Heart left ventricle (tissue), 16 donors: ENCODE data around the gene TBC1D4. TPM values are rescaled to one million over a fixed set of nuclear protein-coding genes. Genes with fewer than 3 reads are reported as not detected.
A peak's percentile ranks its signal among the peaks of the same experiment; 100 is the strongest.

ENCODE experiments used
- ATAC-seq, 4 donors: fragments of 200-7000 bp; cut with Tn5 transposase; one replicate each; pipeline ENCODE4 v1.9.1; 2020 to 2022; ENCODE audit warnings: moderate library complexity in 4 of 4, mild to moderate bottlenecking in 3 of 4, moderate number of reproducible peaks in 1 of 4
- DNase-seq, 5 donors: peaks; one replicate each; pipeline ENCODE4 v3.0.0-alpha.2; 2020
- H3K27ac ChIP-seq, 12 donors: fragments of 200-600 bp; sonication (generic) in 4 of 12; one replicate each; pipeline versions ENCODE4 v1.5.0 to v1.8.0; 2016 to 2022; ENCODE audit warnings: mild to moderate bottlenecking in 2 of 12
- H3K27me3 ChIP-seq, 9 donors: fragments of 200-600 bp; sonication (generic) in 2 of 9; one replicate each; pipeline versions ENCODE4 v1.5.1 to v1.8.0; 2016 to 2022; ENCODE audit warnings: mild to moderate bottlenecking in 3 of 9
- H3K36me3 ChIP-seq, 9 donors: fragments of 200-600 bp; sonication (generic) in 2 of 9; one replicate each; pipeline versions ENCODE4 v1.5.0 to v1.8.0; 2018 to 2022; ENCODE audit warnings: mild to moderate bottlenecking in 2 of 9
- H3K4me1 ChIP-seq, 12 donors: fragments of 200-600 bp; sonication (generic) in 4 of 12; one replicate each; pipeline versions ENCODE4 v1.5.0 to v1.8.0; 2016 to 2022; ENCODE audit warnings: mild to moderate bottlenecking in 3 of 12
- H3K4me3 ChIP-seq, 12 donors: fragments of 200-600 bp; sonication (generic) in 4 of 12; one replicate each; pipeline versions ENCODE4 v1.5.0 to v1.8.0; 2017 to 2022; ENCODE audit warnings: mild to moderate bottlenecking in 9 of 12, moderate library complexity in 4 of 12
- H3K9me3 ChIP-seq, 12 donors: fragments of 200-600 bp; sonication (generic) in 4 of 12; one replicate each; pipeline versions ENCODE4 v1.5.0 to v1.8.0; 2016 to 2022; ENCODE audit warnings: mild to moderate bottlenecking in 1 of 12
- CTCF ChIP-seq, 12 donors: fragments of 200-600 bp; sonication (generic) in 4 of 12; IDR thresholded peaks; one replicate each; pipeline versions ENCODE4 v1.5.0 to v1.8.0; 2018 to 2022; ENCODE audit warnings: antibody characterized with exemption in 12 of 12, mild to moderate bottlenecking in 5 of 12
- POLR2A ChIP-seq, 2 donors: fragments of 450-650 bp; IDR thresholded peaks; one replicate each; pipeline ENCODE4 v1.6.1; 2017; ENCODE audit warnings: antibody characterized with exemption in 2 of 2, mild to moderate bottlenecking in 2 of 2, moderate library complexity in 2 of 2
- WGBS, 4 donors: extraction: QIAGEN DNeasy Blood & Tissue Kit in 2 of 4; methylation state at CpG; one replicate each; pipeline versions ENCODE4 v1.1.5 to v1.1.7; 2013 to 2018; 5-methylcytosine and 5-hydroxymethylcytosine counted together
- intact Hi-C, 10 donors: fragments of 100-400 bp; cut with DNase I; formaldehyde crosslinking; loops; one replicate each; pipeline versions ENCODE4 v1.11.1 to v1.14.2; 2022
- polyA plus RNA-seq, 2 donors: library from polyadenylated mRNA; stranded (reverse); fragments of 200-250 nt; gene quantifications; one replicate each; pipeline ENCODE4 v1.2.3, GENCODE V29; 2013
- total RNA-seq, 9 donors: library from RNA; depleted of rRNA in 2 of 9; stranded (reverse); fragments of >200 nt in 2 of 9; fragmentation: NEBNext Ultra II Directional in 3 of 9; extraction: Animal tissue kit (Norgen Biotek cat#: 25700) in 3 of 9; gene quantifications; one replicate each; pipeline versions ENCODE4 v1.1.0 to v1.2.4, GENCODE V29; 2016 to 2023
- donor health status: ischemic (EF 13 %, LVEDD 7.1; RV severe dilation, severe dysfunction).
- donor health status: healthy with polysubstance abuse.
- donor health status: DM: no; HTN: yes; CAD: no.
- donor health status: DM: no; HTN: no; CAD: no.
- donor health status: ischemic (EF 25% LVEDD 6.9; RV normal size, moderate dysfunction).
- donor health status: ischemic (EF 25% LVEDD 5.7; RV mildly dilated, moderate dysfunction).
- donor health status: healthy.
- donor health status: DM: yes; HTN: yes; CAD: no.
- donor health status: ischemic (EF 35%, LVEDD 5.7; RV mildly dilated, moderate dysfunction).
- donor health status: nonischemic (EF 11% LVEDD 7.7; RV severe dilation, severe dysfunction).
- donor health status: DM: yes; HTN: yes; CAD: no.
- donor health status: PGD.
- donor health status: ischemic (EF 29% LVEDD 5.4; RV normal size, mild dysfunction).
- donor health status: nonischemic (EF 23%, LVEDD 6.1; RV moderate dilation, normal function).

The TBC1D4 gene
- total and polyA plus RNA-seq, 11 donors = 26.8 to 158 (median 81.6) TPM

GRCh38 chr13:75363371-75363770, 118.6 kb downstream of the TBC1D4 start:
- Histone ChIP-seq H3K4me1 (peaks cover 0 to 50% (median 30%) of the 10 kb centered on the region in 12 donors), H3K27me3 (no peaks in the 10 kb centered on the region), H3K27ac (peak overlapping the region in 3 of 12 donors; percentile 15 to 80 (median 24)), H3K4me3 (no peak overlapping the region), H3K9me3 (no peaks in the 10 kb centered on the region), H3K36me3 (peaks cover 0 to 6% (median 0%) of the 10 kb centered on the region in 9 donors)
- intact Hi-C loops = loop anchor here in 1 of 10 donors (10.0 kb wide), 1 partner anchor 171 kb away; the partner anchor contains the start of gene COMMD6
- ATAC-seq (no peak), DNase-seq (no peak)
- WGBS, 4 donors = 79 to 89% (median 85%) methylated on average over 3 of the region's 3 CpGs
- TF ChIP-seq CTCF (IDR thresholded peaks at IDR 0.05) (no peak), POLR2A (IDR thresholded peaks at IDR 0.05) (no peak)

DNA sequence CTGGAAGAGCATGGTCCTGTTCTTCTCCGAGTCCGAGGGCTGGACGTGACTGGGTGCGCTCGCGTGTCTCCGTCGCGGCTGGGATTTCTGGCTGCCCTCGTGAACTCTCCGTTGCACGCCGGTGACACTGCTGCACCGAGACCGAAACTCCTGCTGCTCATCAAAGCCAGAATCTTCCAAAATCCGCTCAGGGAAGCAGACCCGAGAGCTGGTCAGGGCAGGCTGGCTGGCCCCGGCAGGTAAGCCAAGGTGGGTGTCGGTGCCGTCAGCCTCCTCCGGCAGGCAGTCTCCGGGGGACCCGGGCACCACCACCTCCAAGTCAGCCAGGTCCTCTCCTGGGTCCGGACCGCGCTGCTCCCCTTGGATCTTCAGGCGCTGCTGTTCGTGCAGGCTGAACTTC, 119.9 kb downstream of the TBC1D4 start:
- H3K27ac ChIP-seq = peak overlapping the region in 3 of 12 donors; percentile 24 to 43 (median 25)
- H3K36me3 ChIP-seq = peaks cover 0 to 6% (median 0%) of the 10 kb centered on the region in 9 donors
- TF ChIP-seq POLR2A (IDR thresholded peaks at IDR 0.05) (no peak), CTCF (IDR thresholded peaks at IDR 0.05) (no peak)
- DNase-seq (no peak), ATAC-seq (peak in 1 of 4 donors; percentile 15)
- no peaks in the 10 kb centered on the region for H3K9me3 ChIP-seq
- H3K27me3 ChIP-seq = no peaks in the 10 kb centered on the region
- intact Hi-C loops = loop anchor here in 1 of 10 donors (10.0 kb wide), 1 partner anchor 173 kb away; the partner anchor contains the start of gene COMMD6
- no peak overlapping the region for H3K4me3 ChIP-seq
- 97 to 98% (median 98%) methylated on average over 14 to 28 of the region's 28 CpGs for WGBS, 4 donors
- H3K4me1 ChIP-seq = peaks cover 0 to 44% (median 19%) of the 10 kb centered on the region in 12 donors

GRCh38 chr13:75360170-75360569, 121.8 kb downstream of the TBC1D4 start:
- DNase-seq (no peak), ATAC-seq (no peak)
- Histone ChIP-seq H3K4me1 (peaks cover 0 to 35% (median 7%) of the 10 kb centered on the region in 12 donors), H3K27ac (no peak overlapping the region), H3K27me3 (no peaks in the 10 kb centered on the region), H3K4me3 (no peak overlapping the region), H3K9me3 (no peaks in the 10 kb centered on the region), H3K36me3 (peaks cover 0 to 25% (median 0%) of the 10 kb centered on the region in 9 donors)
- 0 to 98% (median 95%) methylated on average over 1 of the region's 1 CpG for WGBS, 4 donors
- no peak for TF ChIP-seq POLR2A (IDR thresholded peaks at IDR 0.05)
- no peak for TF ChIP-seq CTCF (IDR thresholded peaks at IDR 0.05)
- intact Hi-C loops = loop anchor here in 1 of 10 donors (10.0 kb wide), 1 partner anchor 175 kb away; the partner anchor contains the start of gene COMMD6

- no peak overlapping the region for H3K27ac ChIP-seq
- no peak for DNase-seq
- TF ChIP-seq CTCF (IDR thresholded peaks at IDR 0.05) (no peak), POLR2A (IDR thresholded peaks at IDR 0.05) (no peak)
- H3K27me3 ChIP-seq = no peaks in the 10 kb centered on the region
- intact Hi-C loops = no loop called here
- WGBS, 4 donors = 94 to 97% (median 95%) methylated on average over 2 of the region's 2 CpGs
- ATAC-seq = no peak
- peaks cover 0 to 28% (median 5%) of the 10 kb centered on the region in 9 donors for H3K36me3 ChIP-seq
- H3K9me3 ChIP-seq = no peaks in the 10 kb centered on the region
- H3K4me1 ChIP-seq = peaks cover 0 to 39% (median 4%) of the 10 kb centered on the region in 12 donors
- no peak overlapping the region for H3K4me3 ChIP-seq
These were observed 122.7 kb downstream of the TBC1D4 start for GRCh38 chr13:75359266-75359665.
